ENCODE results near the gene IQCC. TPM values are rescaled to one million over a fixed set of nuclear protein-coding genes. Genes with fewer than 3 reads are reported as not detected.

IQCC gene
- total RNA-seq, 1 donor from 2014 or later, result 3.1 TPM

DNA sequence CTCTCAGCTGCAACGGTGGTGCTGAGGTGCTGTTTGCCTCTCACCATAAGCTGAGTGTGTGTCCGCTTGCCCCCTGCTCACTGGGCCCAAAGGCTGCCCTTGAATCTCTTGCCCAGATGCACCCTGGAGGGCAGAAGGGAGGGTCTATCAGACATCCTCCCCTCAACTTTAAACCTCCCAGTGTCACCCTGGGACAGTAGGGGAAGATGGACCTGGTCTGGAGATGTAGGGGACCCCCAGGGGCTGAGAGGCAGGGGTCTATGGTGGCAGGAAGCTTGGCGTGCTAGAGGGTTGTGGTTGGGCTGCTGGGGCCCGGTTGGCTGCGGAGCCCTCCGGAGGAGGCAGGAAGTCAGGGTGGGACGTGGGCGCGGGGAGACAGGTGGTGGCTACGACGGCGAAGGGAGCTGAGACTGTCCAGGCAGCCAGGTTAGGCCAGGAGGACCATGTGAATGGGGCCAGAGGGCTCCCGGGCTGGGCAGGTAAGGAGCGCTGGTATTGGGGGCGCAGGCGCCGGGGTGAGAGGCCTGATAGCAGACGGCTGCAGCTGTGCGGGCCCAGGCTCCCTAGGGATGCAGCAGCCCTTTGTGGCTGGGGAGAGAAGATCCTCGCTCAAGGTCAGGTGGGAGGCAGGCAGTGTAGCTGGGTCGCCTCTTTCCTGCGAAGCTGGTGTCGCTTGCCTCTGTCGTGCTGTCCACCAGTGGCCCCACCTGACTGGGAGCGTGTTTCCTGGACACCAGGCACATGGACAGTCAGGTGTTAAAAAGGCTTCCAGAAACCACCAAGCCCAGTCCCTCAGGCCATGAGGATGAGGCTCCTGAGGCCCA is 45.6 kb downstream of the IQCC start, which contains the start of gene LCK:
LCK (plus strand) TSS at position 373 of the 824 bp plus-strand sequence. CDS start 23,065 bp downstream, outside the sequence.
- H3K4me3 Mint-ChIP-seq (ENCODE audit: unreplicated experiment), result no peak within 1 kb of the TSS
- TF ChIP-seq, protein P1, sequence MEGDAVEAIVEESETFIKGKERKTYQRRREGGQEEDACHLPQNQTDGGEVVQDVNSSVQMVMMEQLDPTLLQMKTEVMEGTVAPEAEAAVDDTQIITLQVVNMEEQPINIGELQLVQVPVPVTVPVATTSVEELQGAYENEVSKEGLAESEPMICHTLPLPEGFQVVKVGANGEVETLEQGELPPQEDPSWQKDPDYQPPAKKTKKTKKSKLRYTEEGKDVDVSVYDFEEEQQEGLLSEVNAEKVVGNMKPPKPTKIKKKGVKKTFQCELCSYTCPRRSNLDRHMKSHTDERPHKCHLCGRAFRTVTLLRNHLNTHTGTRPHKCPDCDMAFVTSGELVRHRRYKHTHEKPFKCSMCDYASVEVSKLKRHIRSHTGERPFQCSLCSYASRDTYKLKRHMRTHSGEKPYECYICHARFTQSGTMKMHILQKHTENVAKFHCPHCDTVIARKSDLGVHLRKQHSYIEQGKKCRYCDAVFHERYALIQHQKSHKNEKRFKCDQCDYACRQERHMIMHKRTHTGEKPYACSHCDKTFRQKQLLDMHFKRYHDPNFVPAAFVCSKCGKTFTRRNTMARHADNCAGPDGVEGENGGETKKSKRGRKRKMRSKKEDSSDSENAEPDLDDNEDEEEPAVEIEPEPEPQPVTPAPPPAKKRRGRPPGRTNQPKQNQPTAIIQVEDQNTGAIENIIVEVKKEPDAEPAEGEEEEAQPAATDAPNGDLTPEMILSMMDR (IDR thresholded peaks at IDR 0.05), result no peak

DNA sequence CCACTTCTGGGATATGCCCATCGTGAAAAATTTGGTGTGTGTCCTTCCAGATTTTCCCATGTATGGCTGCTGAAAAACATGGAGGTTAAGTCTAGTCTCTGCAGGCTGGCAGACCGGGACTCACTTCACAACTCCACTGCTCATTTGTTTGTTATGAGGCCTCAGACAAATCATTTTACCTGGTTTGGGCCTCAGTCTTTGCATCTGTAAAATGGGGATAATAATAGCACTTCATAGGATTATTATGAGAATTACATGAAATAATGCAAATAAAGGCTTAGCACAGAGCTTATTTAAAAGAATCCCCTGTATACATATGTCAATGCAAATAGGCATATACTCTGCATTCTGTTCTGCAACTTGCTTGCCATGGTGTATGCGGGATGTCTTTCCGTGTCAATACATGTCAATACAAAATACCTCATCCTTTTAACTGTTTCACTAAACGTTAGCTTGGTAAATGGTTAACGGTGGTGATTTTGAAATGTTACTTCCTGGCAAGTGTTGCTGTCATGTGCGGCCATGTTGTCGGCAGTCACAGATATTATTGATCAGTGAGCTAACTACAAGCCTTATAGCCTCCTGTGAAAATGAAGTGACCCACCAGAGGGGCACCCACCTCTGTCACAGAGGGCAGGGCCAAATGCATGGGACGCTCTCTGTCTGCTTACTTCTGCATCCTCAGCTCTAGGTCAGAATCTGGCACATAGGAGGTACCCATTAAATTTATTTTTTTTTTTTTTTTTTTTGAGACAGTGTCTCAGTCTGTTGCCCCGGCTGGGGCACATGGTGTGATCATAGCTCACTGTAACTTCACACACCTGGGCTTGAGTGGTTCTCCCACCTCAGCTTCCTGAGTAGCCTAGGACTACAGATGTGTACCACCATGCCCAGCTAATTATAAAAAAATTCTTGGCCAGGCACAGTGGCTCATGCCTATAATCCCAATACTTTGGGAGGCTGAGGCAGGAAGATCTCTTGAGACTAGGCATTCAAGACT is 49.9 kb downstream of the IQCC start:
- no peaks in the 10 kb centered on the region for H3K9me3 Mint-ChIP-seq (ENCODE audit: unreplicated experiment)
- no peaks in the 10 kb centered on the region for H3K36me3 Mint-ChIP-seq (ENCODE audit: unreplicated experiment)
- no peak for DNase-seq (ENCODE audit: extremely low spot score, unreplicated experiment)
- H3K27ac Mint-ChIP-seq (ENCODE audit: unreplicated experiment), result no peak overlapping the region
- no peak overlapping the region for H3K4me3 Mint-ChIP-seq (ENCODE audit: unreplicated experiment)
- TF ChIP-seq, protein P1 (IDR thresholded peaks at IDR 0.05), result no peak
- peaks cover 3% of the 10 kb centered on the region for H3K27me3 Mint-ChIP-seq (ENCODE audit: unreplicated experiment)
- peaks cover under 1% of the 10 kb centered on the region for H3K4me1 Mint-ChIP-seq (ENCODE audit: unreplicated experiment)

More for the DNA sequence above, 45.6 kb downstream of the IQCC start, which contains the start of gene LCK:
- no peak within 1 kb of the TSS for H3K27ac Mint-ChIP-seq (ENCODE audit: unreplicated experiment)
- H3K9me3 Mint-ChIP-seq (ENCODE audit: unreplicated experiment), result no peaks in the 10 kb centered on the region
- H3K36me3 Mint-ChIP-seq (ENCODE audit: unreplicated experiment), result no peaks in the 10 kb centered on the region
- DNase-seq (ENCODE audit: extremely low spot score, unreplicated experiment), result no peak
- H3K27me3 Mint-ChIP-seq (ENCODE audit: unreplicated experiment), result no peaks in the 10 kb centered on the region
- H3K4me1 Mint-ChIP-seq (ENCODE audit: unreplicated experiment), result peaks cover 28% of the 10 kb centered on the region

DNA sequence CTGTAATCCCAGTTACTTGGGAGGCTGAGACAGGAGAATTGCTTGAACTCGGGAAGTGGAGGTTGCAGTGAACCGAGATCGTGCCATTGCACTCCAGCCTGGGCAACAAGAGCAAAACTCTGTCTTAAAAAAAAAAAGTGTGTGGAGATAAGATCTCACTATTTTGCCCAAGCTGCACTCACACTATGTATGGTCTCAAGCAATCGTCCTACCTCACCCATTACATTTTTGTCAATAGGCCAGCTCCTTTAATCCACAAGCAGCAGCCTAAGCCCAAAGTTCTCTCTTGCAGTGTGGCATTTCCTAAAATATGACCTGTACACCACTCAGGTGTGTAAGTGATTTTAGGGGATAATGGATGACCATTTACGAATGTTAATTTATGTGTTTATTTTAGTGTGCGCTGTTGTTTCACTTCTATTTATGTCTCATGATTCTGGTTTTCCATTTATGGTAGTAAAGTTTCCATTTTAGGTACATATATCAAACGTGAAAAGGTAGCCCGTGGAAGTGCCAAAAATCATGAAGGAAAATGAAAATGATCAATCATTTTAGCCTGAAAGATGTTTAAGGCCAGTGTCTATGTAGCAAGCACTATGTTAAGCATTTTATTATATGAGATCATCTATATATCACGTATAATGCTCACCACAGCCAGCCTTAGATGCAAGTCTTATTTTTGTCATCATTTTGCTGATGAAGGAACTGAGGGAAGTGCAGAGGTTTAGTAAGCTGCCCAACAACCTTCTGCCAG is 51.2 kb downstream of the IQCC start:
- Mint-ChIP-seq H3K27me3 (ENCODE audit: unreplicated experiment) (peaks cover 3% of the 10 kb centered on the region), H3K36me3 (ENCODE audit: unreplicated experiment) (no peaks in the 10 kb centered on the region), H3K4me1 (ENCODE audit: unreplicated experiment) (no peaks in the 10 kb centered on the region), H3K9me3 (ENCODE audit: unreplicated experiment) (no peaks in the 10 kb centered on the region), H3K4me3 (ENCODE audit: unreplicated experiment) (no peak overlapping the region), H3K27ac (ENCODE audit: unreplicated experiment) (no peak overlapping the region)
- no peak for DNase-seq (ENCODE audit: extremely low spot score, unreplicated experiment)
- TF ChIP-seq, protein P1 (IDR thresholded peaks at IDR 0.05), result no peak

DNA sequence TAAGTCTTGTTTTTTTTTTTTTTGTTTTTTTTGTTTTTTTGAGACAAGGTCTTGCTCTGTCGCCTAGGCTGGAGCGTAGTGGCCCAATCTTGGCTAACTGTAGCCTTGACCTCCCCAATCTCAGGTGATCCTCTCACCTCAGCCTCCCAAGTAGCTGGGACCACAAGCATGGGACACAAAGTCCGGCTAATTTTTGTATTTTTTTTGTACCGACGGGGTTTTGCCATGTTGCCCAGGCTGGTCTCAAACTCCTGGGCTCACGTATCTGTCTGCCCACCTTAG is 51.7 kb downstream of the IQCC start:
- no peak for DNase-seq (ENCODE audit: extremely low spot score, unreplicated experiment)
- H3K9me3 Mint-ChIP-seq (ENCODE audit: unreplicated experiment), result no peaks in the 10 kb centered on the region
- TF ChIP-seq, protein P1 (IDR thresholded peaks at IDR 0.05), result no peak
- H3K4me3 Mint-ChIP-seq (ENCODE audit: unreplicated experiment), result no peak overlapping the region
- no peaks in the 10 kb centered on the region for H3K4me1 Mint-ChIP-seq (ENCODE audit: unreplicated experiment)
- no peaks in the 10 kb centered on the region for H3K36me3 Mint-ChIP-seq (ENCODE audit: unreplicated experiment)
- H3K27me3 Mint-ChIP-seq (ENCODE audit: unreplicated experiment), result peaks cover 3% of the 10 kb centered on the region
- no peak overlapping the region for H3K27ac Mint-ChIP-seq (ENCODE audit: unreplicated experiment)

Other genes with a start within 250 kb of the IQCC start
- 128 and 131 TPM in 2 replicates for gene KHDRBS1, start 191.8 kb upstream of the IQCC start, total RNA-seq
- gene TMEM39B, start 132.7 kb upstream of the IQCC start, total RNA-seq, result 22.9 and 25.0 TPM in 2 replicates
- 75.3 and 78.2 TPM in 2 replicates for gene KPNA6, start 97.6 kb upstream of the IQCC start, total RNA-seq
- gene TXLNA, start 26.0 kb upstream of the IQCC start, total RNA-seq, result 77.3 and 77.8 TPM in 2 replicates
- 24.0 and 29.9 TPM in 2 replicates for gene CCDC28B, start 5.1 kb upstream of the IQCC start, total RNA-seq
- not detected in 2 replicates for gene DCDC2B, start 3.4 kb downstream of the IQCC start, total RNA-seq
- 27.9 and 30.7 TPM in 2 replicates for gene TMEM234, start 16.7 kb downstream of the IQCC start, total RNA-seq
- 159 and 163 TPM in 2 replicates for gene EIF3I, start 16.7 kb downstream of the IQCC start, total RNA-seq
- 2.7 and 2.8 TPM in 2 replicates for gene FAM167B, start 41.6 kb downstream of the IQCC start, total RNA-seq
- gene LCK, start 45.6 kb downstream of the IQCC start, total RNA-seq, result not detected in 2 replicates
- gene HDAC1, start 86.4 kb downstream of the IQCC start, total RNA-seq, result 77.5 and 79.2 TPM in 2 replicates
- gene MARCKSL1, start 130.6 kb downstream of the IQCC start, total RNA-seq, result 169 TPM in 2 replicates
- 8.5 and 8.8 TPM in 2 replicates for gene FAM229A, start 156.8 kb downstream of the IQCC start, total RNA-seq
- gene TSSK3, start 156.9 kb downstream of the IQCC start, total RNA-seq, result 3.5 and 4.4 TPM in 2 replicates
- 71.2 and 77.4 TPM in 2 replicates for gene BSDC1, start 188.8 kb downstream of the IQCC start, total RNA-seq